LNCaP clone FGC (cell line): ENCODE data around the gene NUDCD3.
A peak's percentile ranks its signal among the peaks of the same experiment; 100 is the strongest.

Experiments
- DNase-seq: peaks from one replicate; pipeline ENCODE4 v3.0.0-alpha.2; 2011; ENCODE audit warnings: low read depth
- H3K4me3 ChIP-seq: 2 replicates; pipeline ENCODE4 v1.5.1; 2011; ENCODE audit warnings: mild to moderate bottlenecking, low read depth, low read length, control low read depth
- CTCF ChIP-seq: IDR thresholded peaks from 2 replicates; pipeline ENCODE4 v1.5.1; 2012; ENCODE audit warnings: mild to moderate bottlenecking; ENCODE audit not compliant: control insufficient read depth, insufficient read depth; ENCODE audit errors: extremely low read depth

Gene NUDCD3

DNA sequence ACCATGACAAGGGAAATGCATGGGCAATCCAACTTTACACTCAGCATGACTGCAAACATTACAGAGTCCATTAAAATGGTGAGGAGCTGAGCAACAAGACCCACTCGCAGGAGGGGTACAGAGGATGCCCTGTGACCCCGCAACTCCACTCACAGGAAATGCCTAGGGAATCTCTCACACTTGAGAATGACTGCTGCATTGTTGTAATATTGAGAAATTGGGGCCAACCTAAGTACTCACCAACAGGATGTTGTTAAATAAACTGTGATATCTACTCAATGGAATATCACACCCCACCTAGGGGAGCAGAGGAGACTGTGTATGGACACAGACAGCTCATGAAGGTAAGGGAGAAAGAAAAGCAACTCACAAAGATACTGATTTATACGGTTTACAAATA is 111.7 kb downstream of the NUDCD3 start:
- no peak for TF ChIP-seq CTCF
- H3K4me3 ChIP-seq: no peak overlapping the region
- DNase-seq: no peak

GRCh38 chr7:44377681-44378421 is 112.6 kb downstream of the NUDCD3 start:
- DNase-seq: no peak
- no peak overlapping the region for H3K4me3 ChIP-seq
- TF ChIP-seq CTCF: no peak

DNA sequence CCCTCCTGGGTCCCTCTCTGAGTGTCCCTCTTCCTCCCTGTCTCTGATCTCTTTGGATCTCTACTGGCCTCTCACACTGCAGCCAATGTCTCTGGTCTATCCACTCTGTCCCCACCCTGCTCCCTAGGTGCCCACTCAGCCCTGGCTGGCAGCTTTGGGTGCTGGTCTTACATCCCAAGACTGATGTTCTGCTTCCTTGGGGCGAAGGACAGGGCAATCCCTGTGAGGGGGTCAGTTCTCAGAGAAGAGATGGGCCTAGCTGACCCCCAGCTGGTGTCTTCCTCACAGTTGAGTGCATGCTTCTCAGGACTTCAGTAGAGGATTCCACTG is 113.4 kb downstream of the NUDCD3 start:
- no peak for DNase-seq
- H3K4me3 ChIP-seq: no peak overlapping the region
- TF ChIP-seq CTCF: no peak

- TF ChIP-seq CTCF: no peak
- DNase-seq: no peak
- no peak overlapping the region for H3K4me3 ChIP-seq
These were observed 113.9 kb downstream of the NUDCD3 start for GRCh38 chr7:44376429-44377133.

DNA sequence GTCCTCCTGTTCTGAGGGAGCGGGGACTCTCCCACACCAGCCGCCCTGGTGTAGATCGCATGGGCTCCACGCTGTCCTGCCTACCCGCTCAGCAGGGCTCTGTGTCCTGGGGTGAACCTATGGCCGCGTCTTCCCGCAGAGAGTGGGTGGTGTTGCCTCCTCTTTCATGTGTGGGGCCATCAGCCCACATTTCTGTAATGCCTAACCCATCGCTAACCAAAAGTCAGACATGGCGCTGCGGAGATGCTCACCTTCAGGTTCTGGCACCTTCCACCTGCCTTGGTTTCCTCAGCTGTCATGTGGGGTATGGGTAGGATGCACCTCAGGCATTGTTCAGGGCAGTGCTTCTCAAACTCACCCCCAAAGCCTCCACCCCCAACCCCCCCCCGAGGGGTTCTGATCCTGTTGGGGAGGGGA is 114.5 kb downstream of the NUDCD3 start:
- DNase-seq: no peak
- no peak overlapping the region for H3K4me3 ChIP-seq
- TF ChIP-seq CTCF: no peak

DNA sequence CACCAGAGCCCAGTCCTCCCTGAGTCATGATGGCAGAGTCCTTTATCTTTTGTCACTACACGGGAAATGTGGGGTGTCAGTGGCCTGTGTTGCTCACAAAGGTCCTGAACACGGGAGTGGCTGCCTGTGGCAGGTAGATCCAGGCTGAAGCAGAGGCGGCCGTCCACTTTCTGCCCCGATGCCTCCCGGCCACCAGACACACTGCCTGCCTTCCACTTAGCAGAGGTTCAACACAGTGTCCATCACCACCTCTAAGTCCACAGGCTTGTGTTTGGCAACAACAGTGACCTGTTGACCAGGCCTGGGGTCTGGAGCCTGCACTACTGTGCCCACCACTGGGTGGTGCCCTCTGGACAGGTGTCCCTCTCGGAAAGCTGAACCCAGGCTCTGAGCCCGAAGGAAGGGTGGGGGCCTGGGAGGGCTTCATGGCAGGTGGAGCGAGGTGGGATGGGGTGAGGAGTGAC is 115.2 kb downstream of the NUDCD3 start:
- no peak for DNase-seq
- no peak overlapping the region for H3K4me3 ChIP-seq
- TF ChIP-seq CTCF: peak; percentile 41; the same call in 1 of the 2 replicates
